NT2/D1 (cell line): ENCODE measurements around the gene GNG7.
"Not testable (repeated sequence)": the region's sequence is repeated elsewhere in the genome, so short reads cannot be mapped to it uniquely, and the experiment has no call there.

Experiments
- SUZ12 ChIP-seq: IDR thresholded peaks from 2 replicates; pipeline ENCODE4 v1.6.1; 2011; ENCODE audit not compliant: insufficient read length, insufficient read depth; ENCODE audit errors: extremely low read depth
- YY1 ChIP-seq: IDR thresholded peaks from 2 replicates; pipeline ENCODE4 v1.6.1; 2011; ENCODE audit not compliant: insufficient read length, insufficient read depth
- ZNF274 ChIP-seq: IDR thresholded peaks from 2 replicates; pipeline ENCODE4 v1.6.1; 2011; ENCODE audit warnings: mild to moderate bottlenecking, low read depth, low read length

DNA sequence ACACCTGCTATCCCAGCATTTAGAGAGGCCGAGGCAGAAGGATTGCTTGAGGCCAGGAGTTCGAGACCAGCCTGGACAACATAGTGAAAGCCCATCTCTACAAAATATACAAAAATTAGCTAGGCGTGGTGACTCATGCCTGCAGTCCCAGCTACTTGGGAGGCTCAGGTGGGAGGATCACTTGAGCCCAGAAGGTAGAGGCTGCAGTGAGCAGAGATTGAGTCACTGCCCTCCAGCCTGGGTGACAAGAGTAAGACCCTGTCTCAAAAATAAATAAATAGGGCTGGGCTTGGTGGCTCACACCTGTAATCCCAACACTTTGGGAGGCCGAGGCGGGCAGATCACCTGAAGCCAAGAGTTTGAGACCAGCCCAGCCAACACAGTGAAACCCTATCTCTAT, 238.8 kb downstream of the GNG7 start:
- TF ChIP-seq YY1, ZNF274, SUZ12: not testable (repeated sequence)
